ENCODE data around the gene ELMO2.

Gene ELMO2

GRCh38 chr20:46351357-46352058 is 54.9 kb downstream of the ELMO2 start:
- no peaks in the 10 kb centered on the region for H3K79me2 ChIP-seq (ENCODE audit: insufficient read depth, low read length)
- H3K27ac ChIP-seq (ENCODE audit: low read depth, low read length, poor library complexity, severe bottlenecking), result no peak overlapping the region

GRCh38 chr20:46350986-46351267 is 55.5 kb downstream of the ELMO2 start:
- H3K79me2 ChIP-seq (ENCODE audit: insufficient read depth, low read length), result no peaks in the 10 kb centered on the region
- peaks cover 19% of the 10 kb centered on the region for H3K4me1 ChIP-seq (ENCODE audit: insufficient read depth, low read length, severe bottlenecking)
- no peak overlapping the region for H3K4me2 ChIP-seq (ENCODE audit: low read length)
- no peaks in the 10 kb centered on the region for H3K27me3 ChIP-seq (ENCODE audit: insufficient read depth, low read length)
- no peaks in the 10 kb centered on the region for H3K9me3 ChIP-seq (ENCODE audit: low read length)
- 0 out of 2 replicates have a peak, but pooled peaks cover 2% of the 10 kb centered on the region for H3F3A ChIP-seq (ENCODE audit: insufficient read depth, low read length)
- H3K27ac ChIP-seq (ENCODE audit: low read depth, low read length, poor library complexity, severe bottlenecking), result peak overlapping the region; percentile 41
- no peak for TF ChIP-seq EZH2 (IDR thresholded peaks at IDR 0.05; ENCODE audit: borderline replicate concordance, low read length)
- TF ChIP-seq CTCF (IDR thresholded peaks at IDR 0.05; ENCODE audit: low read length), result no peak
- no peak overlapping the region; the same call in 1 of the 2 replicates for H3K9ac ChIP-seq (ENCODE audit: low read length)
- no peak overlapping the region for H2AFZ ChIP-seq (ENCODE audit: low read length)
- peaks cover 16% of the 10 kb centered on the region; the same call in 1 of the 2 replicates for H3K36me3 ChIP-seq (ENCODE audit: insufficient read depth, low read length)
- H3K4me3 ChIP-seq (ENCODE audit: low read depth, low read length, poor library complexity, severe bottlenecking), result no peak overlapping the region
- H4K20me1 ChIP-seq (ENCODE audit: insufficient read depth, low read length), result no peaks in the 10 kb centered on the region
- H3K9me2 ChIP-seq (ENCODE audit: low read depth, low read length), result no peaks in the 10 kb centered on the region

More at GRCh38 chr20:46351357-46352058, 54.9 kb downstream of the ELMO2 start:
- H3K9ac ChIP-seq (ENCODE audit: low read length), result no peak overlapping the region
- H3K9me3 ChIP-seq (ENCODE audit: low read length), result no peaks in the 10 kb centered on the region
- H4K20me1 ChIP-seq (ENCODE audit: insufficient read depth, low read length), result no peaks in the 10 kb centered on the region
- H3K4me2 ChIP-seq (ENCODE audit: low read length), result no peak overlapping the region
- H3K9me2 ChIP-seq (ENCODE audit: low read depth, low read length), result no peaks in the 10 kb centered on the region
- 0 out of 2 replicates have a peak, but pooled peaks cover 2% of the 10 kb centered on the region for H3F3A ChIP-seq (ENCODE audit: insufficient read depth, low read length)
- H3K4me3 ChIP-seq (ENCODE audit: low read depth, low read length, poor library complexity, severe bottlenecking), result no peak overlapping the region
- peaks cover 19% of the 10 kb centered on the region for H3K4me1 ChIP-seq (ENCODE audit: insufficient read depth, low read length, severe bottlenecking)
- H3K27me3 ChIP-seq (ENCODE audit: insufficient read depth, low read length), result no peaks in the 10 kb centered on the region
- TF ChIP-seq EZH2 (IDR thresholded peaks at IDR 0.05; ENCODE audit: borderline replicate concordance, low read length) (no peak), CTCF (IDR thresholded peaks at IDR 0.05; ENCODE audit: low read length) (no peak)
- H2AFZ ChIP-seq (ENCODE audit: low read length), result no peak overlapping the region
- H3K36me3 ChIP-seq (ENCODE audit: insufficient read depth, low read length), result peaks cover 22% of the 10 kb centered on the region

- Histone ChIP-seq H3F3A (ENCODE audit: insufficient read depth, low read length) (0 out of 2 replicates have a peak, but pooled peaks cover 2% of the 10 kb centered on the region), H3K9me2 (ENCODE audit: low read depth, low read length) (no peaks in the 10 kb centered on the region), H3K4me2 (ENCODE audit: low read length) (peak overlapping the region; percentile 7; the same call in 1 of the 2 replicates), H4K20me1 (ENCODE audit: insufficient read depth, low read length) (no peaks in the 10 kb centered on the region), H3K27ac (ENCODE audit: low read depth, low read length, poor library complexity, severe bottlenecking) (peak overlapping the region; percentile 57), H3K4me1 (ENCODE audit: insufficient read depth, low read length, severe bottlenecking) (peaks cover 19% of the 10 kb centered on the region), H3K9me3 (ENCODE audit: low read length) (no peaks in the 10 kb centered on the region), H3K36me3 (ENCODE audit: insufficient read depth, low read length) (peaks cover 11% of the 10 kb centered on the region; the same call in 1 of the 2 replicates), H2AFZ (ENCODE audit: low read length) (no peak overlapping the region), H3K79me2 (ENCODE audit: insufficient read depth, low read length) (no peaks in the 10 kb centered on the region), H3K9ac (ENCODE audit: low read length) (peak overlapping the region; percentile 25; the same call in 1 of the 2 replicates), H3K27me3 (ENCODE audit: insufficient read depth, low read length) (no peaks in the 10 kb centered on the region), H3K4me3 (ENCODE audit: low read depth, low read length, poor library complexity, severe bottlenecking) (no peak overlapping the region)
- TF ChIP-seq CTCF (IDR thresholded peaks at IDR 0.05; ENCODE audit: low read length) (no peak), EZH2 (IDR thresholded peaks at IDR 0.05; ENCODE audit: borderline replicate concordance, low read length) (no peak)
Observed at GRCh38 chr20:46350201-46350985, 56.0 kb downstream of the ELMO2 start.
